ENCODE data around the gene CLMN. TPM values are rescaled to one million over a fixed set of nuclear protein-coding genes. Genes with fewer than 3 reads are reported as not detected.

The CLMN gene
- total and polyA plus RNA-seq, 2 of the 4 experiments (the other 2 are of a cell fraction) = 0.10 to 0.18 TPM

- no peaks in the 10 kb centered on the region for H3K9me1 ChIP-seq (ENCODE audit: insufficient read depth, low read length)
- H3K27ac ChIP-seq (ENCODE audit: insufficient read depth, low read length) = no peak overlapping the region
- no peak overlapping the region for H2BK120ac ChIP-seq (ENCODE audit: low read depth, low read length)
- no peak overlapping the region for H3K56ac ChIP-seq (ENCODE audit: extremely low read depth, insufficient read depth, low read length)
- no peak overlapping the region for H3K14ac ChIP-seq (replicated peaks; ENCODE audit: low read depth, low read length)
- H3K4me2 ChIP-seq (ENCODE audit: low read depth, low read length) = no peak overlapping the region
- 86% methylated on average over 1 of the region's 7 CpGs; no CpG with 5 or more reads in 1 of the 2 experiments for WGBS, 2 experiments (ENCODE audit: extremely low coverage in 2 of 2, insufficient read length in 1 of 2)
- H3K36me3 ChIP-seq (ENCODE audit: control insufficient read depth, insufficient read depth, low read length) = no peaks in the 10 kb centered on the region
- TF ChIP-seq ELK1 (IDR thresholded peaks at IDR 0.05; ENCODE audit: borderline replicate concordance, low read depth, low read length) (no peak), BHLHE40 (IDR thresholded peaks at IDR 0.05; ENCODE audit: low read depth, low read length) (no peak), CHD1 (IDR thresholded peaks at IDR 0.05; ENCODE audit: low read depth, low read length) (no peak), FOS (IDR thresholded peaks at IDR 0.05; ENCODE audit: low read depth, low read length) (no peak), MAFK (IDR thresholded peaks at IDR 0.05; ENCODE audit: low read depth, low read length) (no peak)
- H4K91ac ChIP-seq (ENCODE audit: insufficient read depth, low read depth, low read length) = no peak overlapping the region
- no peak overlapping the region for H2BK15ac ChIP-seq (ENCODE audit: low read depth, low read length)
- no peak overlapping the region for H3K23ac ChIP-seq (ENCODE audit: low read depth, low read length)
- no peak overlapping the region for H4K5ac ChIP-seq (ENCODE audit: low read depth, low read length)
- no peak overlapping the region for H4K8ac ChIP-seq (ENCODE audit: low read depth in 2 of 2, low read length in 2 of 2)
- no peak overlapping the region for H2AK9ac ChIP-seq (replicated peaks; ENCODE audit: low read depth, low read length, poor library complexity)
- no peaks in the 10 kb centered on the region for H4K20me1 ChIP-seq (ENCODE audit: insufficient read depth, low read length)
- no peak for ATAC-seq (ENCODE audit: low read depth)
- H2BK20ac ChIP-seq (ENCODE audit: low read depth, low read length) = no peak overlapping the region
- H2AFZ ChIP-seq (replicated peaks; ENCODE audit: low read length, poor library complexity) = no peak overlapping the region
- no peak overlapping the region for H2AK5ac ChIP-seq (ENCODE audit: low read depth, low read length)
- no peaks in the 10 kb centered on the region for H3K9me3 ChIP-seq (ENCODE audit: control insufficient read depth, insufficient read depth, low read length)
- no peaks in the 10 kb centered on the region; the same call in 1 of the 2 replicates for H3K27me3 ChIP-seq (ENCODE audit: control insufficient read depth, insufficient read depth, low read length)
- ChIA-PET CTCF (no interaction called here), POLR2A (ENCODE audit: unreplicated experiment) (no interaction called here)
- no peaks in the 10 kb centered on the region for H3K79me1 ChIP-seq (ENCODE audit: low read depth in 1 of 2, low read length in 2 of 2)
- H3K4ac ChIP-seq (ENCODE audit: low read depth, low read length) = no peak overlapping the region
- intact Hi-C loops (cut with micrococcal nuclease) = loop anchor here (10.0 kb wide), 1 partner anchor 309 kb away; the partner anchor contains the start of gene GLRX5
- no peak overlapping the region for H2BK5ac ChIP-seq (ENCODE audit: low read depth, low read length, poor library complexity, severe bottlenecking)
- in situ Hi-C loops (cut with MboI; ENCODE audit: low sequenced_read_pairs) = no loop called here
- no TSS peak for BruUV-seq (replicated peaks)
- dilution Hi-C loops (cut with HindIII; ENCODE audit: low sequenced_read_pairs, unreplicated experiment) = no loop called here
- H3K4me3 ChIP-seq (ENCODE audit: insufficient read depth, low read depth, low read length) = no peak overlapping the region
- H3K4me1 ChIP-seq (ENCODE audit: control insufficient read depth, insufficient read depth, low read length) = peaks cover 4% of the 10 kb centered on the region; the same call in 1 of the 2 replicates
- no peak overlapping the region for H3K9ac ChIP-seq (ENCODE audit: low read depth, low read length)
- no peak for DNase-seq
- H3K18ac ChIP-seq (ENCODE audit: low read depth, low read length) = no peak overlapping the region
Observed at GRCh38 chr14:95225251-95225887, 94.3 kb downstream of the CLMN start.

Data from IMR-90 (cell line).